ENCODE measurements around the gene S100PBP.

GRCh38 chr1:32801096-32801715, 16.2 kb upstream of the S100PBP start:
- no peak for TF ChIP-seq POLR2A (IDR thresholded peaks at IDR 0.05)
- no peak for TF ChIP-seq EP300 (IDR thresholded peaks at IDR 0.05)
- no peak for TF ChIP-seq CTCF (IDR thresholded peaks at IDR 0.05)

Measured in stomach (tissue), 4 donors.